HG03457 (cell line): ENCODE measurements around the gene HOXB1.
"Not testable (repeated sequence)": the region's sequence is repeated elsewhere in the genome, so short reads cannot be mapped to it uniquely, and the experiment has no call there.

Experiments used
- ATAC-seq: cut with Tn5 transposase; IDR thresholded peaks from one replicate; pipeline ENCODE4 v1.9.1; 2021; ENCODE audit warnings: moderate number of reproducible peaks; ENCODE audit not compliant: unreplicated experiment

Gene HOXB1

DNA sequence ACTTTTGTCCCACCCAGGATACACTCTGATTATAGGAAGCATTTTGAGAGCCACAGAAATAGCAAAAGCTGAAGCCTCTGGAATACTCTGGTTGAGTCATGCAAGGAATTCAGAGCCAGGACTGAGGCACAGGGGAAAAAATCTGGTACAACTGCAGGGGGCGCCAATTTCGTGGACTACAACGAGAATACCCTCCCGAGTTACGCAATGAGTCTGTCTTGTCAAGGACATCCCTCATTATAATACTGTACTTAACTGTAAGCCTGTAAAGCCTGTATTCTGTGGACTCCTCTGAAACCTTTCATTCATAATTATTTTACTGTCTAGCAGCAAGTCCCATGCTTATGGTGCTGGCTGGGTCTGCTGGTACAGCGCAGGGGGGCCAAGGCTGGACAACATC lies 7.8 kb downstream of the HOXB1 start:
- no peak for ATAC-seq

DNA sequence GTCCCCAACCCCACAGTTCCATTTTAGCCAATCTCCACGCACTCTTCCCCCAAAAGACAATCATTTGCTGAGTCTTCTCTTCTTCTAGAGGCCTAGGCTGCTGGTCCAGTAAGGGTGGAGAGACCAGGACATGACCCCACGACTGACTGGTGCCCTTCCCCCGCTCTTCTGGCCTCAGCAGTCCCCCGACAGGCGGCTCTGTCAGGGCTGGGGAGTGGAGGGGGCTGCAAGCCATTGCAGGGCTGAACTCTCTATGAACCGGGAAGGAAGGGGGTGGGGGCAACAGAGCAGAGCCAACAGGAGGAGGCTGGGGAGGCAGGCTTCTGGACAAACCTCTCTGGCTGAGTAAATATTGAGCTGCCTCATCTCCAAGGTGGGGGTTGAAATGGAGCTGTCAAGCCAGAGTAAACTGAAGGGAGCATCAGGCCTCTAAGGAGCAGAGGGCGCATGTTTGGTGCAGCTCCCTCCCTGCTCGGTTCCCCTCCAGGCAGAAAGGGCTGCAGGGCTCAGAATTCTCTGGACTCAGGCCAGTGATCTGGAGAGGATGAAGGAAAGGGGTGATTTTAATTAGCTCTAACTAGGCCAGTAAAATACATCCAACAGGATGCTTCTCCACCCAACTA lies 8.7 kb downstream of the HOXB1 start:
- ATAC-seq = no peak

DNA sequence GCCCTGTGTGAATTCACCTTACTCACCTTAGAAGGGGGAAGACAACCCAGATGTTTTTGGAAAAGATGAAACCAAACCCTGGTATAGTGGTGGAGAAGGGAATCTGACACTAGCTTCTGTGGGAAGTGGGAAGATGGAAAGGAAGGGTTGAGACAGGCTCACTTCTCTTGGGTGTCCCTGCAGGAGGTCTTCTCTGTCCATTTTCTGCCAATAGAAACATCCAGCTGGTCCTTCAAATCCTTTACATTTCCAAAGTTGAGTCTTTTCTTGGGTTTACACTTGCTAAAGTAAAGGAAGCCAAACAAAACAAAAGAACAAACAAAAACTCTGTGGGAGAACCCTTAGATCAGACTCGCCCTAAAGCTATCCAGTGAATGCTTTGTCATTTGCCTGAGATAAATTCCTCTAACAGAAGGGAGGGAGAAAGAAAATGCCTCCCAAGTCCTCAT lies 10.2 kb downstream of the HOXB1 start:
- no peak for ATAC-seq

DNA sequence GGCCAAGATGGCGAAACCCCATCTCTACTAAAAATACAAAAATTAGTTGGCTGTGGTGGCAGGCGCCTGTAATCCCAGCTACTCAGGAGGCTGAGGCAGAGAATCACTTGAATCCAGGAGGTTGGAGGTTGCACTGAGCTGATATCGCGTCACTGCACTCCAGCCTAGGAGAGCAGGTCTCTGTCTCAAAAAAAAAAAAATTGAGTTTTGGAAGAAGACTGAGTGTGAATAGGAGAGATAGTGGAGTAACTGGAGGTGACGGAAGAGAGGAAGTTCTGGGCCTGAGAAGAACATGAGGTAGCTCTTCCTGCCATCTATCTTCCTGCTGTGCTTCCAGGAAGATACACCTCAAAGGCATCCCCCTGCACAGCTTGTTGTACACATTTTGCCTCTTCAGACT lies 11.4 kb downstream of the HOXB1 start:
- no peak for ATAC-seq

DNA sequence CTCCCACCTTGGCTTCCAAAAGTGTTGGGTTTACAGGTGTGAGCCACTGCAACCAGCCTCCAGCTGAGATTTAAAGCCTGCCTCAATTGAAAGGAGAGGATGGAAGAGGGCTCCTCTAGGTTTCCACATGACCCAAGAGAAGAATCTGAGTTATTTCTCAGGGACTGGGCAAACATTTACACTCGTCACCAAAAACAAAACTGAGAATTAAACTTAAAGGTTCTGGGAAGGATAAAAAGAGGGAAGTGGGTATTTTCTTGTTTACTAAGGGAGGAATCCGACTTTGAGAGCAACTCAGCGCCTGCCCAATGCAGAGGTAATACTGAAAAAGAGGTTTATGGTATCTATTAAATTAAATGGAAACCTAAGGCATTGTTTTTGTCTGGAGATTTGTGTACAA lies 13.3 kb downstream of the HOXB1 start:
- ATAC-seq = no peak

DNA sequence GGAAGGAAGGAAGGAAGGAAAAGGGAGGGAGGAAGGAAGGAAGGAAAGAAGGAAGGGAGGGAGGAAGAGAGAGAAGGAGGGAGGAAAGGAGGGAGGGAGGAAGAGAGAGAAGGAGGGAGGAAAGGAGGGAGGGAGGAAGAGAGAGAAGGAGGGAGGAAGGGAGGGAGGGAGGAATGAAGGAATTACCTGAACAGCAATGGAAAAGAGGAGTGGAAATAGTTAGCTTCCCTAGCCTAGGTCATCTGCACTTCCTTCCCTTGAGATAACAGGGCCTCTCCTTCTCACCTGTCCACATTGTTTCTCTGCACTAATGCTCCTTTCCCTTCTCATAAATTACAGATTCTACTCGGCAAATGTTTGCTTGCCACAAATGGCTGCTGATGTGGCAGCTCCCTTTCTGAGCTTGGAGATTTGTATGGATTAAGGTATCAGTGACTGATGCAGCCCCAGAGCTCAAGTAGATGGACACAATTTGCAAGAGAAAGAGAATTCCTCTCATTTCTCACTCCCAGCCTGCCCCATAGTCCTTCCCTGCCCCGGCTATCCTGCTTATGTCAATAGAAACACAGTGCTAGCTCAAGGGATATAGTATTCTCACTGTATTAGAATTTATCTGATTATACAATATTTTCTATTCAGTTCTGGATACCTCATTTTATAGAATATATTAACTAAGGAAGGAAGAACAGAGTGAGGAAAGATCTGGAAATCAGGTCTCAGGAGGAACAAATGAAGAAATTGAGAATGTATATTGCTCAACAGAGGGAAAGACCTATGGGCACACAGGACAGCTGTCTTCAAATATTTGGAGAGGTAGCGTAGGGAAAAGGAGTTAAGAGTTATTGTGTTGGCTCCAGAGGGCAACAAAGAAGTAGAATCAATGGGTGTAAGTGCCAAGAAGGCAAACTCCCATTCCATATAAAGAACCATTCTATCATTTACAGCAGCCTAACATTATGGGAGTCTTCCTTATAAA lies 14.6 kb downstream of the HOXB1 start:
- ATAC-seq = no peak

DNA sequence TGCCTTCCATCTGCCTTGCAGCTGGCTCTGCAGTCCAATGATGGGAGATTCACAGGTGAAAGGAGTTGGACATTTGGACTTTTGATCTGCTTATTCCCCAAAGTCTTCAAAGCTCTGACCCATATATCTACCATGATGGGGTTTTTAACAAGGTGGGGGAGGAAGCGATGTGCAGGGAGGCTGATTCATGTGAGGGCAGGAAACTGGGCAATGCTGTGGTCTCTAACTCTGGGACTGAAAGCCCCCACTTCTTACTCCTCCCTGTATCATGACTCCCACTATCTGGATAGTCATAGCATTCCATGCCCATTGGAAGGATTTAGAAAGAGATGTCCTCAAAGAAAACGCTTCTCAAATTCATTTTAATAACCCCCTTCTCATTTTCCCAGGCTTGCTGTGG lies 16.3 kb downstream of the HOXB1 start:
- no peak for ATAC-seq

DNA sequence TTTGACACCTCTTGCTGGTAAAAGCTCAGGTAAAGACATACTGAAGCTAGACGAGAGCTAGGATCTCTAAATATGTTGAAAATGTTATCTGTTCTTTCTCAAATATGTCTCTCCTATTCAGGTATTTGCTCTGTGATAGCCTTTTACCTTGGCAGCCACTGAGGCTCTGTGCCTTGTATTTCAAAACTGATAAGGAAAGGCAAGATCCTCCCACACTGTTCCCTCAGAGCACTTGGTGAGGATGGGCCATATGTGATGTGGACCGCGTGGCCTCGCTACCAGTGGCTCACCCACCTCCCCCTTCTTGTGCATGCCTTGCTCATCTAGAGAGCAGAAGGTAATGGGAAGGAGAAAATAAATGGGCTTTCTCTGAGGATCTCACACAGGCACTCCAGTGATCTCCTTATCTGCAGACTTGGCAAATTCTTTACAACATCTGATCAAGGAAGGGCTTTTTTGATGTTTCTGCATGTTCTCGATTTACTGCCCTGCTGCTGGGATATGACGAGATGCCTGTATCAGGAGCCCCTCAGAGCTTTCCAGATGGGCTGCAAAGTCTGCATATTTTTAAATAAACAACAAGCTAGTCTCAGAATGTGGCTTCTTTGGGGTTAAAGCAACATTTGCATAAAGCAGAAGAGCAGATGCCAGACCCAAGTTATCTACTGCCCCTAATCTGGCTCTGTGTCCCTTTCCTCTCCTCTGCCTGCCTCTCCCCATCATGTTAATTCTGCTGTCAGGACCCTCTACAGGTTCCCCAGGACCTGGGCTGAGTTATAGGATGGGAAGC lies 16.9 kb downstream of the HOXB1 start:
- no peak for ATAC-seq

DNA sequence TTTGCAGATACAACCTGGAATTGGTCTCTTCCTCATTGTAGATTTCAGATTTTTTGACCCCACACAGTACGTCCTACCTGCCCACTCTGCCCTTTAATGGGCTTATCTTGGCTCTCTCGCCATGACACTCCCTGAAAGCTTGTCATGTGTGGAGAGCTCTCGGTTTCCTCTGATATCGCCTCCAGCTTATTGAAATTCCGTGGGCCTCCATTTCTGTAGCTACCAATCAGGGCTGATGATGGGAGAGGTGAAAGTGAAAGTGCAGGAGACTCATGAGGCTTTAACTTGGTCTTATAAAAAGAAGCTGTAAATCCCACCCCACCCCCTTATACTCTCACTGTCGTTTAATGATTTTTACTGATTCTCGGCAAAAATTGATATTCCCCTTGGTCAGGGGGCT lies 17.7 kb downstream of the HOXB1 start:
- no peak for ATAC-seq

DNA sequence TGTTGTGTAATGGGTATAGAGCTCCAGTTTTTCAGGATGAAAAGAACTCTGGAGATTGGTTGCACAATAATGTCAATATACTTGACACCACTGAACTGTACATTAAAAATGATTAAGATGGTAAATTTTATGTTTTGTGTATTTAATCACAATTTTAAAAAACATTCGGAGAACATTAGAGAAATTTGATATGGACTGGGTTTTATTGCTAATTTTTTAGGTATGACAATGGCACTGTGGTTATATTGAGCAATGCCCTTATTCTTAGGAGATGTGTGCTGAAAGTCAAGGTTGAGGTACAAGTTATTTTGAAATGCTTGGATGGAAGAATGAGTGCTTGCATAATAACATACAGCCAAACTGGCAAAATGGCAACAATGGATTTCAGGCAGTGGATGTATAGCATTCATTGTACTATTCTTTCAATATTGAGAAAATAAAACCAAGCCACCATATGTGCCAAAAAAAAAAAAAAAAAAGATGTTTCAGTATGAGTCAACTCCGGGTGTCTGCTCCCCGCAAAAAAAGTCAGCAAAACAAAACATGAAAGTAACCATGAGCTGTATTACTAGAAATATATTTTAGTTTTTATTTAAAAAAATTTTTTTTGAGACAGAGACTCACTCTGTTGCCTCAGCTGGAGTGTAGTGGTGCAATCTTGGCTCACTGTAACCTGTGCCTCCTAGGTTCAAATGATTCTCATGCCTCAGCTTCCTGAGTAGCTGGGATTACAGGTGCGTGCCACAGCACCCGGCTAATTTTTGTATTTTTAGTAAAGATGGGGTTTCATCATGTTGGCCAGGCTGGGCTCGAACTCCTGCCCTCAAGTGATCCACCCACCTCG lies 19.8 kb downstream of the HOXB1 start:
- no peak for ATAC-seq

DNA sequence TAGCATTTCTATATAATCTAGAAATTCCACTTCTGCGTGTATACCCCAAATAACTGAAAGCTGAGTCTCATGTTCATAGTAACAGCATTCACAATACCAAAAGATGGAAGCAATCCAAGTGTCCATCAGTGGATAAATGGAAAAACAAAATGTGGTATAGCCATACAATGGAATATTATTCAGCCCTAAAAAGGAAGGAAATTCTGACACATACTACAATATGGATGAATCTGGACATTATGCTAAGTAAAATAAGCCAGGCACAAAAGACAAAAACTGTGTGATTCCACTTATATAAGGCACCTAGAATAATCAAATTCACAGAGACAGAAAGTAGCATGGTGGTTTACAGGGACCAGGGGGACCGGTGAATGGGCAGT lies 20.4 kb downstream of the HOXB1 start:
- no peak for ATAC-seq

DNA sequence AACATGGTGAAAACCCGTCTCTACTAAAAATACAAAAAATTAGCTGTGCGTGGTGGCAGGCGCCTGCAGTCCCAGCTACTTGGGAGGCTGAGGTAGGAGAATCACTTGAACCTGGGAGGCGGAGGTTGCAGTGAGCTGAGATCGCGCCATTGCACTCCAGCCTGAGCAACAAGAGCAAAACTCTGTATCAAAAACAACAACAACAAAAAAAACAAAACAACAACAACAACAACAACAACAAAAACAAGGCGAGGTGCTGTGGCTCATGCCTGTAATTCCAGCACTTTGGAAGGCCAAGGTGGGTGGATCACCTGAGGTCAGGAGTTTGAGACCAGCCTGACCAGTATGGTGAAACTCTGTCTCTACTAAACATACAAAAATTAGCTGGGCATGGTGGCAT lies 21.1 kb downstream of the HOXB1 start:
- not testable (repeated sequence) for ATAC-seq

DNA sequence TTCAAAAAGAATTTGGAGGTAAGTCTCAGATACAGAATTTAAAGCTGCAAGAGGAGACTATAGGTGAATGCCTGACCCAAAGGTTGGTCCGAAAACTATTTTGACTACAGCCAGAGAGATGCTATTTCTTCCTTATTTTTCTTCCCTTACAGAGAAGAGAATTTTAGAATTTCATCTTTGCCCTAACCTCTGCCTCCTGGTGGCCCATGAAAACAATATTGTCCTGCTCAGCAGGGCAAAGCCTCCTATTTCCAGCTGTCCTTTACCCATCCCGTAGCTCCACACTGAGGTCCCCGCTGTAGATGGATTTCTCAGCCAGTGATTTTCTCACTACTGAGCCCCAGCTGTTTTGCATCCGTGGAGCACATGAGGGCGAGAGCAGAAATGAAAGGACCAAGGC lies 24.6 kb downstream of the HOXB1 start:
- no peak for ATAC-seq

DNA sequence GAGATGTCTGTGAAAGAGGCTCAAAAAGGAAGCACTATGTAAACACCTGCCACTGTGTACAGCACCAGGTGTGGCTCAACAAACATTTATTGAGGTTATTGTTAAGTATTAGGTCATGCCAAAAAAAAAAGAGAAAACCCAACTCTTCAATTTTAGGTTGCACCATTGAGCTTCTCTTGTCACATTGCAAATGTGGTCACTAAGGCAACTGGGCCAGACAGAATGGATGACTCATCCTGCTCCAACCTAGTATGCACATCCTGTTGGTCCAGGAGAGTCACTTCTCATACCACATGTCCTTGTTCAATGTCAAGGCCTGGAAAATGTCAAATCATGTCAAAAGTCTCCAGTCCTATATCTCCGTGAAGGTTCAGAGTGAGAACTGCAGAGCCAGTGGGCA lies 25.0 kb downstream of the HOXB1 start:
- no peak for ATAC-seq

DNA sequence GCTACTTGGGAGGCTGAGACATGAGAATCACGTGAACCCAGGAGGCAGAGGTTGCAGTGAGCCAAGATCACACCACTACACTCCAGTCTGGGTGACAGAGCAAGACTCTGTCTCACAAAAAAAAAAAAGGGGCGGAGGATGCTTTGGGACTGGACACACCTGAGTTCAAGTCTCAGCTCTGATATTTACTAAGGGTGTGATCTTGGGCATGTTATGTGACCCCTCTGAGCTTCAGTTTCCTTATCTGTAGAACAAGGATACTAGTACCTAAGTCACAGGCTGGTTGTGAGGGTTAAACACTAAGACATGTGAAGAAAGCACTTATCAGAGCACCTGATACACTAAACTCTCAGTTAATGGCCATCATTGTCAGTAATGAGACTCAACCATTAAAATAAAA lies 25.9 kb downstream of the HOXB1 start:
- ATAC-seq = no peak

DNA sequence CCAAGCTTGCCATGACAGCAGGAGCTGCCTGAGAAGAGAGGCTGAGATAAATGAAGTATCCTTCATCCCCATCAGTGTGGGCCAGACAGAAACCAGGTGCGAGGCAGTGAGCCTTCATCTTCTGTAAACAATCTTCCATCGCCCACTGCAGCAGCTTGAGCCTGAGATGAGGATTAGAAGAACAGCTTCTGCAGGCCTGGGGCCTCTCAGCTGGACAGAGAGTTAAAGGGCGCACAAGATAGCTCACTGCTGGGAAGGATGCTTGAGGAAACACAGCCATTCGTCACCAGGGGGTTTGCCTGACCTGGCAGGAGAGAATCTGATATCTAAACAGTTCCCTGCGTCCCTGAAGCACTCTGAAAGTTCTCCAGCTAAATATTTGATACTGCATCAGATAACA lies 27.1 kb downstream of the HOXB1 start:
- ATAC-seq = no peak

DNA sequence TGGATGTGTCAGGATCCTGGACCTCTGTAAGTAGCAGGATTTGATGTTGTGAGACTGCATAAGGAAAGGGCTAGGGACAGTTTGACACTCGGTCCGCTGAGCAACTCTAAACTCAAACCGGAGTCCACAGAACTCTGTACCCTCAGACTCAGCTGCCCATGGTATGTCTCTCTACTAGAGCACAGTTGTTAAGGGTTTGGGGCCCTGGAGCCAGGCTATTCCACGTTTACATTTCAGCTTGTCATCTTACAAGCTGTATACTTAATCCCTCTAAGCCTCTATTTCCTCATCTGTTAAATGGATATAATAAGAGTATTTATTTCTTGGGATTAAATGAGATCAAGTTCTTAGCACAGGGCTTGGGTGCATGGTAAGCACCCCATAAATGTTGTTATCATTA lies 27.9 kb downstream of the HOXB1 start:
- no peak for ATAC-seq

DNA sequence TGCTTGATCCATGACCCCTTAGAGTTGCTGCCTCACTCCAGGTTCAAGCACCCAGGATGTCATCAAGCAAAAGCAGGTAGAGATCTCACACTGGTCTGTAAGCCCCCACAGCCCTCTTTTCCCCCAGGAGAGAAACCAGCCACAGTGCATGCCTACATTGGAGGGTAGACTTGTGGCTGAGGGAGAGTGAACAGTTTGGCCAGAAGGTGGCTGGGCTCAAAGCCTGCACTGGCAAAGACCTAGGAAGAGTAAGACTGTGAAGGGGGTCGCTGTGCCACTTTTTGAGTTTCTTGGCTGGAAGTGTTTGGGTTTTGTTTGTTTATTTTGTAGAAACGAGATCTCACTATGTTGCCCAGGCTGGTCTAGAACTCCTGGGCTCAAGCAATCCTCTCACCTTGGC lies 28.5 kb downstream of the HOXB1 start:
- ATAC-seq = no peak

DNA sequence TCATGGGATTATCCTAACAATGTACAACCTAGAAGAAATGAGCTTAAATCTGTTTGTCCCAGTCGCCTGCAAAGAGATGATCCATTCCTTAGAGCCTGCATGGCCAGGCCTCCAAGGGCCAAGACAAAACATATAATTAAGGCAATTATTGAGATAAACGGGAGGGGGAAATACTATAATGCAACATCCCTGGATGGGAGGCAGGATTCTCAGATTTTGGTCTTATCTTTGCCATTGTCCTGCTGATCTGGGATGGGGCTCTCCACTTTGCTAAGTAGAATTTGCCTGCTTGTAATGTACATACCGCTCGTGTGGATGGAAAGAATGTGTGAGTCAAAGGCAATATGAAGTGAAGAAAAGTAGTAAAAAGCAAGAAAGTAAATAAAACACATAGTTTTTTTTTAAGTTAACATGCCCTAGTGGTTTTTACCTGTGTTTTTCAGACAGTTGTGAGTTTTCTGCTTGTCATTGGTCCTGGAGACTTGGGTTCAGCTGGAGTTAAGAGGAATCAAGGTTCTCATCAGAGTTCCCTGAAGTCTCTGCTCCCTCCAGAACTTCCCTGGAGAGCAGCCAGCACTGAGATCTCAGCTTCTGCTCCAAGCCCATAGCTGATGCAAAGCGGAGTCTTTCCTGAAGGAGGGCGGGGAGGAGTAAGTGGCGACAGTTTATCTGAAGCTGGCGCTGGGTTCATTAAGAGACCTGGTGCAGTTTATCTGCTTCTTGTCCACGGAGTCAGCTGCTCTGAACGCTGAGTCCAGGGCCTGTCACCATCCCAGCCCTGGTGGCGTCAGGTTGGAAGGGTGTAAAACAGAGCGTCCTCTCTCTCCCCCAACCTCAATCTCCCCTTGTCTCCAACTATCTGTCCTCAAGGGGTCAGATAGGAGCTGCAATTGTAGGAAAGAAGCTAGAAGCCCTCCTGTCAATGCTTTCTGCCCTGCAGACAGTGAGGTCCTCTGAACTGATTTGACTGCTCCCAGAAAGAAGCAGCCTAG lies 30.1 kb downstream of the HOXB1 start:
- no peak for ATAC-seq
